Cerebellar nuclear complex (tissue), 1 donor: ENCODE data around the gene GASK1B.

Experiments used
- DNase-seq, 2 experiments: peaks; one replicate each; lab custom pipeline; 2025; lab: John Stamatoyannopoulos, UW

The GASK1B gene

GRCh38 chr4:158186815-158187214 is 14.0 kb upstream of the GASK1B start:
- no peak for DNase-seq

- DNase-seq = no peak
Measured at GRCh38 chr4:158182736-158183135, 9.9 kb upstream of the GASK1B start.

DNA sequence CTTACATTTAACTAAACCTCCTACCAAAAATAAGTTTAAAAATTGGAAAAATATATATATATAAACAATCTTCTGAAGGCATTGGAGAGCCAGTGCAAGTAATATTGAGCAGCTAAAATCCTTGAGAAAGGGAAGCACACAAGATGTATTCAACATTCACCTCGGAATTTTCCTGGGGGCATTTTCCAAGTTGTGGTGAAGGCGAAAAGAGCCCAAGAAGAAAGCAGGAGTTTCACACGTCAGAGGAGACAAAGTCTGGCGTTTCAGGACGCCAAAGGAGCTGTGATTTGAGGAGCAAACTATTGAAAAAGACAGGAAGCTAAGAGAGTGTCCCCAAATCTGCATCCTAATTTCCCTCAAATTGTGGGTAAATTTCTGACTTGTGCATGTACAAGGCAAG is 9.1 kb upstream of the GASK1B start:
- no peak for DNase-seq

DNA sequence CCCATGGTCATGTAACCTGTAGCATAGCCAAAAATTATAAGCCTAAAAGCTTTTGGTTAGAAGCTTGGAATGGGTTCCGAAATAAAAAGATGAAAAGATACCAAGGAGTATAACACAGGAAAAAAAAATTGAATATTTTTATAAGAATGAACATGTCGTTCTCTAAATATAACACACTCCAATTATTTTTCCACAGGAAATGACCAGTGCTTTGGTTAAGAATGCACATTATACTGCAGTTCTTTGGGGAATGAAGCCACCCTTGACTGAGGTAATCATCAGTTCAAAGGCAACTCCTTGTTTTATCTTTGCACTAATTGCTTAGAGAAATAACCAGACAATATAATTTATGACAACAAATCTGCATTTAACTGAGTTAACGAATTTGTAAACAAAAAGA is 6.6 kb upstream of the GASK1B start:
- DNase-seq = no peak

DNA sequence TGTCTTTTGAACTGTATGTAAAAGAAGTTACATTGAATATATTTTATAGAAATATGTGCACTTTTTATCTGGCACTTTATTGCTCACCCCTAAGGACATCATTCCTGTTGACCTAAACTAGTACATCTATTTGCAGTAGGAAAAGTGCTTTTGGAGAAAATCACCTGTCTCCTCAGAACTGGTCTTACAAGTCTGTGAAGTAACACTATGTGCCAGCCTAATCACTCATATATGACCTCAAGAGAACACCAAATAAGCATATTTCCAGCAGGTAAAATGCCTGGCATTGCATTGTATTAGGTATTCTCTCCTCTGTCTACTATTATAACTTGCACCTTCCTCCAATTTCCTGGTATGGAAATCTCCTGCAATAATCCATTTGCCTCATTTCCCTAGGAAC is 4.0 kb upstream of the GASK1B start:
- no peak for DNase-seq

DNA sequence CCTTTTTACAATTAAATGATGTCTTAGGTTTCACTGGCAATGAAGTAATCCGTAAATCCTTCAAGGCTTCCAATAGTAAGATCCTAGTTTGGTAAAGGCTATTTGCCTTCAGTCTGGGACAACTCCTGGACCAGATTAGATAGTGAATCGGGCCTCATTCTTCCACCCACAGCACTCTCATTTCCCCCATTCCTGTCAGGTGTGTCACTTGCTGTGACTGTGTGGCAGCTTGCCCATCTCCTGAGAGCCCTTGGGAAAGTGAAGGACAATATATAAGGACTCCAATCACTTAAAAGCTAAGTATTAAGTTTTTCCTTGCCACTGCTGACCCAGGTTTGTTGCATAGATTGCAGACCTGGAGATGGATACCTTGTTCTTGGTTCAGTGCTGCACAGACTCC is 3.3 kb upstream of the GASK1B start:
- no peak for DNase-seq

DNA sequence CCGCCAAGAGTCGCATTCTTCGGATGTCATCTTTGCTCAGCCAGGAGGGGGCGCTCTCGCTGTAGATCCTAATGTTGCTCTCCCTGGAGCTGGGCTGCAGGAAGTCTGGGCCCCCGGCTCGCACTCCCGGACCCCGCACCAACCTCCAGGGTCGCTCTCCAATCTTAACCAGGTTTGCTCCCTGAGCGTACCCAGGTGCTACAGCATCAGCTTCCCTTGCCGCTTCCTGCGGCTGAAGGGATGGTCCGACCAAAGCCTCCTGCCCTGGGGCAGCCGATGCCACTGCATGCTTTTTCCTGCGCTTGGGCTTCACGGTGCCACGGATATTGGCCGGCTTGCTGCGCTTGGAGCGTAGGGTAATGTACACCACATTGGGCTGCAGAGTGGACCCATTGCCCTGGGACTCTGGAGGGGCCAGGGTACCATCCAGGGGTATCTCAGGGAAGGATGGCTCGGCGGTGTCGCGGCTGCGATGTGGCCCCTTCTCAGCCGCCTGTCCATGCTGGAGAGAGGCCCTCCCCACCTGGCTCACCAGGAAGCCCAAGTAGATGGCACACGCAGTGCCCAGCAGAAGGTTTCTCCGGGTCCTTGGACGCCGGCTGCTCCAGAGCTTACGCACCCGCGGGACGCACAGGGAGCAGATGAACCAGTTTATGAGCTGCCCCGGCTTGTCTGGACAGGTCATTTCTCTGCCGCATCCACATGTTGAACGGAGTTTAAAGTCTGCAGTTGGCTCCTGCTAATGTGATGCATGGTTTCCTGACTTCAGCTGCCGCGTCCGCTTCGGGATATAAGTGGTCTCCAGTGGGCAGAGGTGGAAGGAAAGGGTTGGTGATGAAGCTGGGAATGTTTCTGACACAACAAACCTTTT is 1.9 kb downstream of the GASK1B start:
- DNase-seq = no peak

GRCh38 chr4:158169931-158170690 is 2.7 kb downstream of the GASK1B start:
- no peak for DNase-seq

DNA sequence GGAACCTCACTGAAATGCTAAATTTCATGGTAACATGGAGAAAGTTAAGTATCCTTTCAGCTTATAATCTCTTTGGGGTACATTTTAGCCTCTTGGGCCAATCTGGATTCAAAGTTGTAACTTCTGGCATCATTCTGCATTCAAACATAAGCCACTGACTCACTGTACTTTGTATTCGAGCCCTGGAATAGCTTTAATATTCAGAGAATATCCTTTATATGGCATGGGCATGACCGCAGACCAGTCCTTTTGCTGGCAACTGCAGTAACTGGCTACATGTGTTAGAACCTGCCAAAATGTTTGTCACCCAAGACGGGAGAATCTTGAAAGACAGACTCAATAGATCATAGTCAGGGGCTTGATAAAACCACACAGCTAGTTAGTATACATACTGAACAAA is 3.3 kb downstream of the GASK1B start:
- no peak for DNase-seq

GRCh38 chr4:158168606-158169005 is 4.2 kb downstream of the GASK1B start:
- DNase-seq = no peak

DNA sequence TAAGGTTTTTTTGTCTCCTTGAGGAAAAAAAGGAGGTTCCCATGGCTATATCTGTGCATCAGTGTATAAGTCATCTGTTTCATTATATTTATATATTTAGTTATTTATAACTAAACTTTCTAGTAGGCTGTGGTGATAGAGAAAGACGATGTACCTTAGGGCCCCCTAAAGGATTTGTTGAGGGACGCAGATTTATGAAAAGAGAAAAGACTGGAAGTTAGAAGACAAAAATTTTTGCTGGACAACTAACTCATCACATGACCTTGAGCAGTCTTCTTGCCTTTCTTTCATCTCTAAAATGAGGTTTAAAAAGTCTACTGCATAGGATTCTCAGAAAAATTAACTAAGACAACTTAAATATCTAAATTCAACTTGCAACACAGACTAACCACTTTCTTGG is 6.1 kb downstream of the GASK1B start:
- DNase-seq = no peak

GRCh38 chr4:158164768-158165213 is 8.0 kb downstream of the GASK1B start:
- no peak for DNase-seq

DNA sequence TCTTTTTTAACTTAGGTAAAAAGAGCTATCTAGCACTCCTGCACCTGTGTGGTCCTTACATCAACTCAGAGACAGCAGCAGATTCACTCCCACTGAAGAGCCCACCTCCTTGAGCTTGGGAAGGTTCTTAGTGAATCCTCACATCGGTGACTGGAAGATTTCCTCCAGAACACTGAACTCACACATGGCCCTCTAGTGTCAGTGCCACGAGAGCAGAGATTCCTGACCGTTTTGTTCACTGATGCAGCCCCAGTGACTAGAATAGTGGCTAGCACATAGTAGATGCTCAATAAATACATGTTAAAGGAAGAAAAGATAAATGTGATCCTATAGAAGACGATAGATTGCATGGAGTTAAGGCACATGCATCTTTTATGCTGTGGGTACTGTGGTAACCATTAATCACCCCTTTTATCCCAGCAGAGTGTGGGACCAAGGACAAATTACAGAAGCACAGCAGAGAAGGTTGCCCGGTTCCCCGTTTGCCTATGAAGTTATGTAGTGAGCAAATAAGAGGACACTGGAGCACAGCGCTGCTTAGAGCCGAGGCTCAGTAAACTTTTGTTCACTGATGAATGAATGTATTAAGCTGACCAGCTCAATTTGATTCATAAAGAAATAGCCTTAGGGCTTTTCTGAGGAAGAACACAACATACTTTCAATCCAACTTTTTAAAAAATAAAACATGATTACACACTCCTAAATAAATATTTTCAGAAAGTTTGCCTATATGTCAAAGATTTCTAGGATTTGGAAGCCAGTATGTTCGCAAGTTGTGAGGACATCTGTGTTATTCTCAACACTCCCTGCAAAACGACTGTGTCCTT is 8.7 kb downstream of the GASK1B start:
- DNase-seq = no peak

DNA sequence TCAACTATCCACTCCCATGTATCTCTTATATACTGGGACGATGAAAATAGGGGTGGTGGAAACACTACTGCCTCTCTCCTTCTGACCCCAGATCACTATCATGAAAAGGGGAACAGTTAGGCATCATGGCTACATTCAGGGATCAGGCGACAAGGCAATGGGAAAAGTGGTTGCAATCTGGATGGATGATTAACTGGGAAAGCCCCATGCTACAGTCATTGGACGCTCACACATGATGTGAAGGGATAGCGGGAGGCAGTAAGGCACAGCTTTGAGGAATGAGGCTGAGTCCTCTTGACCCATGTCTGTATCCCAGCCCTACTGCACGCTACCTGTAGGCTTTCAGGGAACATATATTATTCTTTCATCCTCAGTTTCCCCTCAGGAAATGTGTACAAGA is 10.2 kb downstream of the GASK1B start:
- DNase-seq = no peak

DNA sequence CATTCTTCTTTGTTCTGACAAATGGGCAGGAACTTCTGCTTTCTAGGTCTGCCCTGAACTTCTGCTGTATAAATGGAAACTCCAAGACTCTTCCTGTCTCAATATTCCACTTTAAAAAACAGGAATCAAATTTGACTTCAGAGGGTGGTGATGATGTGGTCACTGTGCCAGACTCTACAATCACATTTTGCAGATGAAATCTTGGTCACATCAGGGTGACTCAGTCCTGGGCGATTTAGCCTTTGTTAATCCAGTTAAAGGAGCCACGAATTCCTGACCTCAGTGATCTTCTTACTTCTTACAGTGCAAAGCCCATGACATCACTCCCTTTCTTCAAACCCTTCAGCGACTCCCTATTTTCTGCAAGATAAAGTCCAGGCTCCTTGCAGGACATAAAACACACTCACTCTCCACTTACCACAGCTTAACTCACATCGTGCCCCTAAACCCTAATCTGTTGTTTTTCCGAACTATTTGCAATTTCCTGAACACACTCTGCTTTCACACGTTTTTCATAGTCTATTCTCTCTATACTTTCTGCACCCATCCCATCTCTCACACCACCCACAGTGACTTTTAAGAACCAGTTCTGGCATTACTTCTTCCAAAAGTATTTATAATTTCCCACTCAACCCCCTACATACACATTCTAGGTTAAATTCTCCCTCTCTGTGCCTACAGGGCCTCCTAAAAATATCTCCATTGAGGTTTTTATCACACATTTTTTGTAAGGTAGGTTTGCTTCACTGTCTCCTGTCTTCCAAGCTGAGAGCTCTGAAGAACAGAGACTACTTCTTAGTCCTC is 11.1 kb downstream of the GASK1B start:
- DNase-seq = no peak

GRCh38 chr4:158159718-158160094 is 13.1 kb downstream of the GASK1B start:
- DNase-seq = no peak

DNA sequence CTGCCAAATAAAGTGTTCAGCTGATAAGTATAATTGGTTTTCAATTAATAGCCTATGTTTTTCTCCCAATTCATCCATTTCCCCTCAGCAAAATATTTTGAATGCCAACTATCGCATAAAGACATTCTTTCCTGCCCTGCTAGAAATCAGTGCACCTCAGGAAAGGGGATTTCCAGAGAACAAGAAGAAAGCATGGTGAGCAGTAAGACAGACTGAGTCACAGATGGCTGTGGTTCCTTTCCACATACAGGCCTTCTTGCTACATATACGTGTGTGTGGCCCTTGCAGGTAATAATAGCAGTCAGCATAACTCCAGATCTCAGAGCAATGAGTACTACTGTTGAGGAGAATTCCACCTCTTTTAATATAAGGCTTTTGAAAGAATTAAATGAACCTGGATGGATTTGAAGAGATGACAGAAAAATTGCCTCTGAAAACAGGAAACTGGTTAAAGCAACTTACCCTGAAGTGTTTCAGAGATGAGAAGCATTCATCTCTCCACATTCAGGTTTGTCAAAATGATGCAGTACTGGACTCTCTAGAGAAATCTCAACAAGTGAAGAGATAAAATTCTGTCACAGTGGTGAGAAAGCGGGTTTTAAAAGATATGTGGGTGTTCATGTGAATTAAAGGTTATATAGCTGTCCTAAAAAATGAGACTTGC is 13.6 kb downstream of the GASK1B start:
- no peak for DNase-seq

DNA sequence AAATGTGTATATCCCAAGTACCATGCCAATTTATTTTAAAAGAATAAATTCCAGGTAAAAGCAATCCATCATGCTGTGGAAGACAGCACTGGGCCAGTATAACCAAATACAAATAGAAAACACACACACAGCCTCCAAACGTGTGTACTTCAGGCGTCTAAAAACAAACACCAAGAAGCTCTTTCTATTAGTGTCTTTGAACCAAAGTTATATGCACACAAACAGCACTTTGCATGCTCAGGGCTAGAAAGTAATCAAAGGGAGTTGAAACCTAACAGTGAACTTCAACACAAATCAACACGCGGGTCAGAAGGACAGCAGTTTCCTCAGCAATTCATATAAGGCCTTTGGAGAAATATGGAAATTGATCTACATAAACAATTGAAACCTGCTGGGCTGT is 15.4 kb downstream of the GASK1B start:
- DNase-seq = no peak

GRCh38 chr4:158155656-158156356 is 17.0 kb downstream of the GASK1B start:
- DNase-seq = no peak

DNA sequence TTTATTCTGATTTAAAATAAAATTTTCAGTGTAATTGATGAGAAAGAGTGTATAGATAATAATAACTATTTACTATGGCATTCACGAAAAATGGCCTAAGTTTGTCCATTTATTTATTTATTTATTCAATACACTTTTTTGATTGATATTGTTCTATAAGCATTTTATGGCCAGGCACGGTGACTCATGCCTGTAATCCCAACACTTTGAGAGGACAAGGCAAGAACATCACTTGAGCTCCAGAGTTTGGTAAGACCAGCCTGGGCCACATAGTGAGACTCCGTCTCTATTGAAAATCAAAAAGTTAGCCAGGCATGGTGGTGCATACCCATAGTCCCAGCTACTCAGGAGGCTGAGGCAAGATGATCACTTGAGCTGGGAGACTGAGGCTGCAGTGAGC is 25.7 kb downstream of the GASK1B start:
- no peak for DNase-seq
